ENCODE data around the gene ULK1. TPM values are rescaled to one million over a fixed set of nuclear protein-coding genes. Genes with fewer than 3 reads are reported as not detected.

The ULK1 gene
- total RNA-seq, 1 experiment from 2014 or later = 34.2 TPM

- no peak for TF ChIP-seq RAD21 (IDR thresholded peaks at IDR 0.05; ENCODE audit: low read depth)
- TF ChIP-seq CBX3 (IDR thresholded peaks at IDR 0.05; ENCODE audit: low read depth) = no peak
- no peak for TF ChIP-seq CTCF (IDR thresholded peaks at IDR 0.05 in 2 of 3, conservative IDR thresholded peaks at IDR 0.05 in 1 of 3; ENCODE audit: borderline replicate concordance in 1 of 3, insufficient read depth in 1 of 3, low read depth in 2 of 3, low read length in 2 of 3)
- RAD21 ChIA-PET (ENCODE audit: low non-redundant PET in 1 of 2, low total read pairs in 2 of 2, uncharacterized antibody in 2 of 2, unreplicated experiment in 2 of 2) = no interaction called here
- no peaks in the 10 kb centered on the region for H3K79me2 ChIP-seq (ENCODE audit: insufficient read depth, low read length)
- no peak overlapping the region for H3K4me3 ChIP-seq (replicated peaks in 1 of 2; ENCODE audit: low read depth in 1 of 2, low read length in 2 of 2)
- peaks cover 7 to 16% of the 10 kb centered on the region in 2 experiments; a peak in 3 of 4 replicates for H3K4me1 ChIP-seq (ENCODE audit: control insufficient read depth in 1 of 2, insufficient read depth in 2 of 2, low read length in 2 of 2)
- ATAC-seq (no peak), DNase-seq (ENCODE audit: low read depth, low spot score) (no peak)
- POLR2A ChIA-PET = no interaction called here
- intact Hi-C loops (cut with micrococcal nuclease) = no loop called here
- CTCF ChIA-PET = no interaction called here
- no peak overlapping the region for H2AFZ ChIP-seq (ENCODE audit: low read depth, low read length, poor library complexity, severe bottlenecking)
- no peaks in the 10 kb centered on the region for H4K20me1 ChIP-seq (ENCODE audit: insufficient read depth)
- H3K9me3 ChIP-seq (ENCODE audit: control insufficient read depth in 1 of 2, insufficient read depth in 1 of 2, low read depth in 1 of 2, low read length in 2 of 2) = no peaks in the 10 kb centered on the region
- no peak overlapping the region for H3K9ac ChIP-seq (ENCODE audit: low read length)
- H3K36me3 ChIP-seq (ENCODE audit: control insufficient read depth in 1 of 2, insufficient read depth in 2 of 2, low read length in 2 of 2) = no peaks in the 10 kb centered on the region; a peak in 1 of 4 replicates
- H3K27me3 ChIP-seq (ENCODE audit: insufficient read depth, low read length) = no peaks in the 10 kb centered on the region
- no peaks in the 10 kb centered on the region for H3K9me2 ChIP-seq (ENCODE audit: insufficient read depth)
- BruUV-seq (replicated peaks) = no TSS peak
- no peak overlapping the region for H3K4me2 ChIP-seq (ENCODE audit: low read length)
- H3K27ac ChIP-seq (ENCODE audit: low read depth, low read length) = no peak overlapping the region; the same call in 1 of the 2 replicates
Measured at GRCh38 chr12:131902332-131903241, 8.2 kb downstream of the ULK1 start.

All from HCT116 (cell line).